Measurements from ENCODE around the gene NFKB2. TPM values are rescaled to one million over a fixed set of nuclear protein-coding genes. Genes with fewer than 3 reads are reported as not detected.
A peak's percentile ranks its signal among the peaks of the same experiment; 100 is the strongest.

Gene NFKB2
- 52.4 and 57.3 TPM in 2 replicates for total RNA-seq

DNA sequence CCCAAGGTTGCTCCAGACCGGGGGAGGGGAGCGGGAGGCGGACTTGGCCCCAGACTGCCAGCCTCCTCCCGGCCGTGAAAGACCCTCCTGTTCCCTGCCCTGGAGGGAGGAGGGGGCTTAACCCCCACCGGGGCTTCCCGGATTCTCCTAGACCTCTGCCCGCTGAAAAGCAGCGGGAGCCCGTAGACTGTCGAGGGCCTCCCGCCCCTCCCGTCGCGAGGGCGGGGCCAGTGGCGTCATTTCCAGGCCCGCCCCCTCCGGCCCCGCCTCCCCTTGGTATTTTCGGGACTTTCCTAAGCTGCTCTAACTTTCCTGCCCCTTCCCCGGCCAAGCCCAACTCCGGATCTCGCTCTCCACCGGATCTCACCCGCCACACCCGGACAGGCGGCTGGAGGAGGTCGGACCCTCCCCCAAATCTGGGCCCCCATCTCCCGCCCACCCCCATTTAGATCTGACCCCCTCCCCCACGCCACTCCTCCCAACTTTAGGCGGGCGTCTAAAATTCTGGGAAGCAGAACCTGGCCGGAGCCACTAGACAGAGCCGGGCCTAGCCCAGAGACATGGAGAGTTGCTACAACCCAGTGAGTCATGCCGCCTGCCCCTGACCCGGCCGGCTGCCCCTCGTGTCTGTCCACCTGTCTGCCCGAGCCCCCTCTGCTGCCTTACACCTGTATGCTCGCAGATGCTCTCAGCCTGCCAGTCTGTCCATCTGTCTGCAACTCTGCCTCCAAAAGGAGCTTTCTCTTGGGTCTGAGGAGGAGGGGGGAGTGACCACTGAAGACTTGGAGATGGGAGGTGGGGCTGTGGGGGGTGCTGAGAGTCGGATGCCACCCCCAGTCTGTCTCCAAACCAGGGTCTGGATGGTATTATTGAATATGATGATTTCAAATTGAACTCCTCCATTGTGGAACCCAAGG, at the start of gene NFKB2:
TSS of gene NFKB2 (plus strand) at position 306 of the 917 bp plus-strand sequence. CDS start at position 561, 255 bp downstream.
- peak; percentile 74 for DNase-seq (ENCODE audit: low read depth)

DNA sequence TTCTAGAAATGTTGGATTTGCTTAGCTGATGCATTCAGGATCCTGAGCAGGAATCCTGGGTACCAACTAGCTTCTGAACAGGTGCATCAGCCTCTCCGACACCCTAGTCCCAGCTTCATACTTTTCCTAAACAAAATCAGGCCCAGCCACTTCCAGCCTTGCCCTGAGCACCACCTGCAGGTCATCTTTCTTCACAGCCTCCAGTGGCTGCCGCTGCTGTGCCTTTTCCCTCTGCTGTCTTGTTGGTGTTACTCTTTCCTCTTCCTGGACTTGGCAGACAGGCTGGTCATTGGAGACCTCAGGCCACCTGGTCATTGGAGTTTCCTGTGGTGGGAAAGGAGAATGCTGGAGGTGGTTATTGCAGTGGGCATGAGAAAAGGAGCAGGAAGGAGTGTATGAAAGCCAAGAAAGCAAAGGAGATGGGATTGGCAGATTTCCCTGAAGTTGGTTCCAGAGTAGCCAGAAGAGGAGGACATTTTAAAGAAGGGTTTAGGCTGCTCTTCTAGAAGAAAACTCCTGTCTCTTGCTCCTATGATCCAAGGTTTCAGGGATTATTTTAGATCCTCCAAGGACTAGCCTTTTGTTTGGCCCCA, 48.2 kb upstream of the NFKB2 start:
- peak; percentile 69 for DNase-seq (ENCODE audit: low read depth)

DNA sequence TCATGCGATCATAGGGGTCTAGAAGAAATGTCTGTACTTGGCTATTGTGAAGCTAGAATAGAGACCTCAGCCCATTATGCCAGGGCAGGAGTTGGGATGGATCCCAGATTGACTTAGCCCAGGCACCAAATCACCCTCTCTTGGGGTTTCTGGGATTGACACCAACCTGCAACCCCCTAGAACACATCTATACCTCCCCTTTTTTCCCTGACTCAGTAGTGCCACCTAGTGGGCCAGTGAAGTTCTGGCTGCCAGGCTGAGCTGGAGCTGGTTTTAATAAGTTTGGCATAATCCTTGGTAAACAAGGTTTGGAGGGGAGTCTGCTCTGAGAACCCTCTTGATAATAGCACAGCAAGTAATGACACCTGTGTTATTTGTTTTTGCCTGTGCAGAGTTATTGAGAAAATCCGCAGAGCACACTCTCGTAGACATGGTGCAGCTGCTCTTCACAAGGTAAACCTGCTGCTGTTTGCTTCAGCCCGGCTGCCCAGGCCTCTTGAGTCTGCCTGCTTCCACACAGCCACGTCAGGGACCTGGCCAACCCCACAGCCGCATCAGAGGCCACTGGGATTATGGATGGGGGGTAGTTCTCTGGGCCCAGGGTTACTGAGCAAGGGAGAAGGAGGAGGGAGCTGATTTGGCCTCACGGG, 43.3 kb upstream of the NFKB2 start:
- DNase-seq (ENCODE audit: low read depth) = peak; percentile 47

DNA sequence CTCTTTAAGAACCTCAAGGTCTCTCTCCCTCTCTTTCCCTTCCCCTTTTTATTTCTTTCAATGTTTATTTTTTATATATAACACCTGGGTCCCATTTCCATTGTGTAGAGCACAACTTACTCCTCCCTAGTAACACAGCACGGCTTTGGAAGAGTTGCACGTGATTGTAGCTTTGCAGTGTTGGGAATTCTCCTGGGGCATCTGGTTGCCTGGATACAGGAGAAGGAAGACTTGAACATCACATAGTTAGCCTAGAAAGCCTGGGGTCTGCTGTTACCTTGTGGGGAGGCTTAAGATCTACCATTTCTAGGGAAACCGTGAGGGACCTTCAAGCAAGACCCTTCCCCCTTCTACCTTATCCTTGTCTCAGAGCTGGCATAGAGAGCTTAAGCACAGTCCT, 41.1 kb upstream of the NFKB2 start:
- DNase-seq (ENCODE audit: low read depth) = no peak

GRCh38 chr10:102358712-102359382, 36.7 kb upstream of the NFKB2 start:
- no peak for DNase-seq (ENCODE audit: low read depth)

GRCh38 chr10:102367441-102367840, 28.1 kb upstream of the NFKB2 start:
- peak; percentile 18 for DNase-seq (ENCODE audit: low read depth)

DNA sequence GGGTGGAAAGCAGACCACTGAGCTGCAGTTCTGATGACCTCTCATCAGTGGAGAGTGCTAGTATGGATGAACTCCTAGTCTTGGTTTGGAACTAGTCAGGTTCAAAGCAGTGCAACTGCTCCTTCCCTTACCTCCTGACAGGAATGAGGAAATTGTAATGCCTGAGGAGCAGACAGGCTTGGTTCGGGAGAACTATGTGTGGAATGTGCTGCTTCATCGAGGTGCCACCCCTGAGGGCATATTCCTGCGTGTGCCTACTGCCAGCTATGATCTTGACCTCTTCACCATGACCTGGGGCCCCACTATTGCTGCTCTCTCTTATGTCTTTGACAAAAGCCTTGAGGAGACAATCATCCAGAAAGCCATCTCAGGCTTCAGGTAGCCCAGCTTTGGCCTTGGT, 27.4 kb upstream of the NFKB2 start:
- peak; percentile 77 for DNase-seq (ENCODE audit: low read depth)

DNA sequence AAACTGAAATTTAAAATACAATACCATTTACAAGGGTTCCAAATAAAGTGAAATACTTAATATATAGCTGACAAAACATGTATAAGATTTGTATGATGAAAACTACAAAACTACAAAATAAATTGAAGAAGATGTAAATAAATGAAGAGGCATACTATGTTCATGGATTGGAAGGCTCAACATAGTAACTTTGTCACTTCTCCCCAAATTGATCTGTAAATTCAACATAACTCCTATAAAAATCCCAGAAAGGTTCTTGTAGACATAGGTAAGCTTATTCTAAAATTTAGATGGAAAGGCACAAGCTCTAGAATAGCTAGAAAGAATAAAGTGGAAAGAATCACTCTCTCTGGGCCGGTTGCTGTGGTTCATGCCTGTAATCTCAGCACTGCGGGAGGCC, 24.2 kb upstream of the NFKB2 start:
- no peak for DNase-seq (ENCODE audit: low read depth)

GRCh38 chr10:102375250-102375649, 20.3 kb upstream of the NFKB2 start:
- no peak for DNase-seq (ENCODE audit: low read depth)

GRCh38 chr10:102375867-102376266, 19.6 kb upstream of the NFKB2 start:
- no peak for DNase-seq (ENCODE audit: low read depth)

DNA sequence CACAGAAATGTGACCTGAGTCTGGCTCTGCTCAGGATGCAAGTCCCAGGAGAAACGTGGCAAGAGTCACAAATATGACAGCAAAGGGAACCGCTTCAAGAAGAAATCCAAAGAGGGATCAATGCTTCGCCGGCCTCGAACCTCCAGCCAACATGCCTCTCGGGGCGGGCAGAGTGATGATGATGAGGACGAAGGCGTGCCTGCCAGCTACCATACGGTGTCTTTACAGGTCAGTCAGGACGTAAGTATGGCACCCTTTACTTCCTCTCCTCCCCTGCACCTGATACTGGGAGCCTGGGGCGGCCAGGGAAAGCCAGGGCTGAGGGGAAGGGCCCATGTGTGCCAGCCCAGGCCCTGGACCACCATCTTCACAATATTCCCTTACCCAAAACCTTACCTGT, 18.6 kb upstream of the NFKB2 start:
- no peak for DNase-seq (ENCODE audit: low read depth)

DNA sequence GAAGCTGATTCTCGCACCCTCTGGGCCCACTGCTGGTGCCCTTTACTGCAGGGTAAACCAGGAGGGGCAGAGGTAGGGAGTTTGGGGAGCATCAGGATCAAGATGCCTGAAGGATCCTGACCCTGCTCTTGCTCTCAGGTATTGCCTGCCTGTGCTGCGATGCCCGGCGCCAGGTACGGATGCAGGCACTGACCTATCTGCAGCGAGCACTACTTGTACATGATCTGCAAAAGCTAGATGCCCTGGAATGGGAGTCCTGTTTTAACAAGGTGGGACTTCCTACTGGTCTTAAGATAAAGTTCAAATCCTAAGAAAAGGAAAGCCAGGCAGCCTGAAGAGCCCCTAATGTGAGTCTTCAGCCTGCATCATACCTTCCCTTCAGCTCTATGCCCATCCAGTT, 16.1 kb upstream of the NFKB2 start:
- no peak for DNase-seq (ENCODE audit: low read depth)

GRCh38 chr10:102381983-102382382, 13.5 kb upstream of the NFKB2 start:
- DNase-seq (ENCODE audit: low read depth) = no peak

DNA sequence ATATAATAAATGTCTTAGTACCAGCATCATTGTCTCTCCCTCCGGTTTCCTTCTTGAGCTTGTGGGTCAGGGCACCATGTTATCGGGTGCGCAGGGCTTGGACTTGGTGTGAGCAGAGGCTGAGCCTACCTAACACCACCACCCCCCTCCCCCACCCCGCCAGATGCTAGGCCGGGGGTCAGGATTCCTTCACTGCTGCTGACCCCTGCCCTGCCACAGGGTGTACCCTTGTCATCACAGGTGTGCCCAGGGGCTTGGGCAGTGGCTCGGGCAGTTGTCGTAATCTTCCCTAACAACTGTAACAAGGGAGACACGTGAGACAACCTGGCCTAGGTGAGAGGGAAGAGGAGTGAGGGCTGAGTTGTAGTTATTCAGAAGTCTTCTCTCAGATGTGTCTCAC, 12.6 kb upstream of the NFKB2 start:
- DNase-seq (ENCODE audit: low read depth) = no peak

DNA sequence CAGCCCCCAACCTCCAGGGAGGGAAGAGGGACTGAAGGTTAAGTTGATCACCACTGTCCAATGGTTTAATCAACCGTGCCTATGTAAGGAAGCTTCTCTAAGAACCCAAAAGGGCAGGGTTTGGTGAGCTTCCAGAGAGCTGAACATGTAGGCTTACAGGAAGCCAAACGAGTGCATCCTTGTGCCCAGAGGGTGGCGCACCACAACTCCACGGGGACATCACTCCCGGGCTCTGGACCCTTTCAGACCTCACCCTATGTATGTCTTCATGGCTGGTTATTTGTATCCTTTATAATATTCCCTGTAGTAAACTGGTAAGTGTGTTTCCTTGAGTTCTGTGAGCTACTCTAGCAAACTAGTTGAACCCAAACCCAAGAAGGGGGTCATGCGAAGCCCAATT, 11.5 kb upstream of the NFKB2 start:
- DNase-seq (ENCODE audit: low read depth) = no peak

GRCh38 chr10:102384606-102385429, 10.7 kb upstream of the NFKB2 start:
- peak; percentile 64 for DNase-seq (ENCODE audit: low read depth)

DNA sequence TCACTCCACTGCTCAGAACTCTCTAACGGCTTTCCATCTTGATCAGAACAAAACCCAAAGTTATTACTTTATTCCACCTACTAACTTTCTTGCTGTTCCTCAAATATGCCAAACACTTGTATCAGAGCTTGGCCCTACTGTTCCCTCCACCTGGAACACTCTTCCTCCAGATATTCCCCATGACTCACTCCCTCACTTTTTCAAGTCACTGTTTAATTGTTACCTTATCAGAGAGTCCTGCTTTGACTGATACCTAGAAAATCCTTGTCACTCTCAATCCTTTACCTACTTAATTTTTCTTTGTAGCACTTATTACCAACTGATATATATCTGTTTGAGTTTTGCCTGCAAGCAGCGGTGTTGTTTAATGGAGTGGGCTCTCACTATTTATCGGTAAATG, 5.6 kb upstream of the NFKB2 start:
- peak; percentile 42 for DNase-seq (ENCODE audit: low read depth)

GRCh38 chr10:102392306-102392705, 3.2 kb upstream of the NFKB2 start:
- DNase-seq (ENCODE audit: low read depth) = no peak

- DNase-seq (ENCODE audit: low read depth) = no peak
These were observed 2.0 kb upstream of the NFKB2 start for GRCh38 chr10:102393411-102394078.

GRCh38 chr10:102394079-102394800, 1.3 kb upstream of the NFKB2 start:
- peak; percentile 83 for DNase-seq (ENCODE audit: low read depth)
